HG03520 (cell line): ENCODE measurements around the gene ARAP2.

Experiments used
- ATAC-seq: cut with Tn5 transposase; IDR thresholded peaks from one replicate; pipeline ENCODE4 v1.9.1; 2021; ENCODE audit warnings: mild to moderate bottlenecking, moderate library complexity; ENCODE audit not compliant: unreplicated experiment

The ARAP2 gene

GRCh38 chr4:36133658-36134057 lies 110.7 kb downstream of the ARAP2 start:
- ATAC-seq = no peak

- ATAC-seq = no peak
Observed at GRCh38 chr4:36133086-36133485, 111.2 kb downstream of the ARAP2 start.

GRCh38 chr4:36130641-36131040 lies 113.7 kb downstream of the ARAP2 start:
- ATAC-seq = no peak

GRCh38 chr4:36128689-36129088 lies 115.6 kb downstream of the ARAP2 start:
- ATAC-seq = no peak

GRCh38 chr4:36123906-36124305 lies 120.4 kb downstream of the ARAP2 start:
- ATAC-seq = no peak

- no peak for ATAC-seq
Observed at GRCh38 chr4:36115312-36115711, 129.0 kb downstream of the ARAP2 start.

GRCh38 chr4:36111172-36111571 lies 133.1 kb downstream of the ARAP2 start:
- ATAC-seq = no peak

GRCh38 chr4:36099509-36099908 lies 144.8 kb downstream of the ARAP2 start:
- ATAC-seq = no peak

GRCh38 chr4:36094995-36095394 lies 149.3 kb downstream of the ARAP2 start:
- ATAC-seq = no peak

- ATAC-seq = no peak
Observed at GRCh38 chr4:36091997-36092396, 152.3 kb downstream of the ARAP2 start.

GRCh38 chr4:36088542-36088941 lies 155.8 kb downstream of the ARAP2 start:
- ATAC-seq = no peak

- ATAC-seq = no peak
Observed at GRCh38 chr4:36086261-36086786, 158.0 kb downstream of the ARAP2 start.

GRCh38 chr4:36082817-36083216 lies 161.5 kb downstream of the ARAP2 start:
- no peak for ATAC-seq

GRCh38 chr4:36081185-36081584 lies 163.1 kb downstream of the ARAP2 start:
- peak; percentile 91 for ATAC-seq

GRCh38 chr4:36079666-36080065 lies 164.6 kb downstream of the ARAP2 start:
- no peak for ATAC-seq

GRCh38 chr4:36078319-36078718 lies 166.0 kb downstream of the ARAP2 start:
- no peak for ATAC-seq

GRCh38 chr4:36072529-36072928 lies 171.8 kb downstream of the ARAP2 start:
- ATAC-seq = no peak

GRCh38 chr4:36067116-36067515 lies 177.2 kb downstream of the ARAP2 start:
- no peak for ATAC-seq

- ATAC-seq = no peak
Observed at GRCh38 chr4:36065274-36065871, 178.9 kb downstream of the ARAP2 start.

- no peak for ATAC-seq
Observed at GRCh38 chr4:36064117-36064516, 180.2 kb downstream of the ARAP2 start.

- no peak for ATAC-seq
Observed at GRCh38 chr4:36056136-36056535, 188.2 kb downstream of the ARAP2 start.

GRCh38 chr4:36054694-36055422 lies 189.5 kb downstream of the ARAP2 start:
- no peak for ATAC-seq
